IMR-90 (cell line): ENCODE measurements around the gene RIMBP2.

Source experiments
- CTCF ChIP-seq: conservative IDR thresholded peaks from 2 replicates; pipeline ENCODE4 v1.5.1; 2012; ENCODE audit warnings: mild to moderate bottlenecking, low read depth, low read length, improper control_type of control experiment
- POLR2A ChIP-seq: IDR thresholded peaks from 2 replicates; pipeline ENCODE4 v1.6.1; 2012; ENCODE audit warnings: mild to moderate bottlenecking, low read depth, low read length

GRCh38 chr12:130572553-130572952 is 143.5 kb downstream of the RIMBP2 start:
- TF ChIP-seq POLR2A (no peak), CTCF (no peak)
